ENCODE results near the gene BBX.

Gene BBX

DNA sequence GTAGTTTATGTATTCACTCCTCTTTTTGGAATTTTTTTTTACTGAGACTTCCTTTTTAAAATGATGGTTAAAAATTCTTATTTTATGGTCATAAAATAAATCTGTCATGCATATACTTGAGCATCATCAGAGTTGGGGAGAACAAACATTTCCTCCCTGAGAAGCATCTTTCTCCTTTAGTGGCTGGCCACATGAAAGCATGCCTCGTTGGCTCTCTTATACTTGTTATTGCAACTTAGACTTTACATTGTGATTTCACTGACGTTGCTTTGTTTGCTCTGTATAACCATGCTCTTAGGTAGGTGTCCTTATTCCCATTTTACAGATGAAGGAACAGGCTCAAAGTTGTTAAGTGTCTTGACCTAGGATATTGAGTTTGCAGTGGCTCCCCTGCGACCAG lies 18.1 kb downstream of the BBX start:
- TF ChIP-seq, protein P1, sequence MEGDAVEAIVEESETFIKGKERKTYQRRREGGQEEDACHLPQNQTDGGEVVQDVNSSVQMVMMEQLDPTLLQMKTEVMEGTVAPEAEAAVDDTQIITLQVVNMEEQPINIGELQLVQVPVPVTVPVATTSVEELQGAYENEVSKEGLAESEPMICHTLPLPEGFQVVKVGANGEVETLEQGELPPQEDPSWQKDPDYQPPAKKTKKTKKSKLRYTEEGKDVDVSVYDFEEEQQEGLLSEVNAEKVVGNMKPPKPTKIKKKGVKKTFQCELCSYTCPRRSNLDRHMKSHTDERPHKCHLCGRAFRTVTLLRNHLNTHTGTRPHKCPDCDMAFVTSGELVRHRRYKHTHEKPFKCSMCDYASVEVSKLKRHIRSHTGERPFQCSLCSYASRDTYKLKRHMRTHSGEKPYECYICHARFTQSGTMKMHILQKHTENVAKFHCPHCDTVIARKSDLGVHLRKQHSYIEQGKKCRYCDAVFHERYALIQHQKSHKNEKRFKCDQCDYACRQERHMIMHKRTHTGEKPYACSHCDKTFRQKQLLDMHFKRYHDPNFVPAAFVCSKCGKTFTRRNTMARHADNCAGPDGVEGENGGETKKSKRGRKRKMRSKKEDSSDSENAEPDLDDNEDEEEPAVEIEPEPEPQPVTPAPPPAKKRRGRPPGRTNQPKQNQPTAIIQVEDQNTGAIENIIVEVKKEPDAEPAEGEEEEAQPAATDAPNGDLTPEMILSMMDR (IDR thresholded peaks at IDR 0.05; ENCODE audit: extremely low read depth, missing control alignments) = no peak
- no peak for DNase-seq (ENCODE audit: low spot score)

DNA sequence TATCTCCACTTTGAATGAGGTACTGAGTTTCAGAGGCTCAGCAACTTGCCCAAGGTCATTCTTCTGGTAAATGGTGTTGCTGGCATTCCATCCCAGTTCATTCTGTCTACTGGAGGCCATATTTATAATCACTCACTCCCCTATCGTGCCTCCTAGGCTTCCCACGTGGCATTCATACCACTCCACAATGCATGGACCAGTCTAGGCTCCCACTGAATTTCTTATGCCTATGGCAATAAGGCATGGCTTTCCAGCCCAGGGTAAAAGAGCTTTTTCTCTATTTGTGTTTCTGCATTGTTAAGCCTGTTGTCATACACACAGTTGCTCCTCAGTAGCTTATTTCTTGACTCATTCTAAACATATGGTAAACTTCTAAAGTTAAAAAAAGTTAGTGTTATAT lies 19.9 kb downstream of the BBX start:
- no peak for DNase-seq (ENCODE audit: low spot score)
- TF ChIP-seq, protein P1 (IDR thresholded peaks at IDR 0.05; ENCODE audit: extremely low read depth, missing control alignments) = no peak

DNA sequence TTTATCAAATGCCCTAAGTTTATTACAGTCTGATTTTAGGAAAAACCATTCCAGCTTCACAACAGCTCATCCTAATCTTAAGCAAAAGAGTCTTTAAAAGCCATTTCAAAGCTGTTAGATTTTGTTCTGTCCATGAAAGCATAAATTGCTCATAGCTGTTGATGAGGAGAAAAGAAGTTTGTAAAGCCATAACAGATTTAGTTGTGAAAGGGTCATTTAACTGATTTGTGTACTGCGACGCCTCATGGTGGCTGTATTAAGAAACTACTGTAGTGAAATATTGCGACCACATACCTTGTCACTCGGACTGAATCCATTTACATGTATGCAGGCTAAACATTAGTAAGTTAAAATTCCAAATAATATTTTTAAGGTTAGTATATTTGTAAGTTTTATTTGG lies 20.9 kb downstream of the BBX start:
- DNase-seq (ENCODE audit: low spot score) = no peak
- TF ChIP-seq, protein P1 (IDR thresholded peaks at IDR 0.05; ENCODE audit: extremely low read depth, missing control alignments) = peak; percentile 9

DNA sequence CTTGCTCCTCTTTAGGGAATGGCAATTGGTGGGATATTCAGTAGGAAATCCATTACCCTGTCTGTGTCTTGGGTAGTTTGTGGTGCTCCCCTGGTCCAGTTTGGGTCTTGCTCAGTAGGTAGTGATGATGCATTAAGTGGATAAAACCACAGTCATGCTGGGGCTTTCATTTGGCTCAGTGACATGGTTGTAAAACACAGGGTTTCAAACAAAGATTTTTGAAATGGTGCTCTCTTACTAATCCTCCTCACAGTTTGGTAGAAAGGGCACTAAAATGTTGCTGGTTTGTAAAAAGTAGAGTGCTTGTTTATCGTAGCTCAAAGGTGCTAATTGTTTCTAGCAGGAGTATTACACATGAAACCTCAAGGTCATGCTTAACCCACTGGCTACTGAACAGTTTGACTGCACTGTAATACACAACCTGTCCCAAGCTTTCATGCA lies 22.9 kb downstream of the BBX start:
- DNase-seq (ENCODE audit: low spot score) = no peak
- TF ChIP-seq, protein P1 (IDR thresholded peaks at IDR 0.05; ENCODE audit: extremely low read depth, missing control alignments) = no peak

DNA sequence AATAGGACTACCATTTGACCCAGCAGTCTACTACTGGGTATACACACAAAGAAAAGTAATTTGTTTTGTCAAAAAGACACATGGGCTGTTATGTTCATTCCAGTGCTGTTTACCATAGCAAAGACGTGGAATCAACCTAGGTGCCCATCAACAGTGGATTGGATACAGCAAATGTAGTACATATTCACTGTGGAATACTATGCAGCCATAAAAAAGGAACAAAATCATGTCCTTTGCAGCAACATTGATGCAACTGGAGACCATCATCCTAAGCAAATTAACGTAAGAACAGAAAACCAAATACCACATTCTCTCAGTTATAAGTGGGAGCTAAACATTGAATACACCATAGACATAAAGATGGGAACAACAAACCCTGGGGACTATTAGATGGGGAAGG lies 25.8 kb downstream of the BBX start:
- DNase-seq (ENCODE audit: low spot score) = no peak
- TF ChIP-seq, protein P1 (IDR thresholded peaks at IDR 0.05; ENCODE audit: extremely low read depth, missing control alignments) = no peak

DNA sequence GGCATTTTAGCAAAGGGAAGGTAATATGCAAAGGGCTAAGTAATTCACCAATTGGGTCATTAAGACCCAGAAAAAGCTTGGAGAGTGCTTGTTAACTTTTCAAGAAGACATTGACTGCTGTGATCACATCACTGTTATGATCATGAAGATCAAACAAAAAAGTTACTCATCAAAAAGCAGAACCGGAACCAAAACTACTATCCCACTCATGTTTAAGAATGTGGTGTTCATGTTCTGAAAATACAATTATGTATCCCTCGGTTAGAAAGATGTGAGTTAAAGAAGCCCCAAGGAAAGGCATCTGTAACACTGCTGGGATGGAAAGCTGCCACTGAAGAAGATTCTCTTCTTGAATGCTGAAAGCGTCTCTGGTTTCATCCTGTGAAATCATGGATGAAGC lies 32.6 kb downstream of the BBX start:
- TF ChIP-seq, protein P1 (IDR thresholded peaks at IDR 0.05; ENCODE audit: extremely low read depth, missing control alignments) = no peak
- no peak for DNase-seq (ENCODE audit: low spot score)

DNA sequence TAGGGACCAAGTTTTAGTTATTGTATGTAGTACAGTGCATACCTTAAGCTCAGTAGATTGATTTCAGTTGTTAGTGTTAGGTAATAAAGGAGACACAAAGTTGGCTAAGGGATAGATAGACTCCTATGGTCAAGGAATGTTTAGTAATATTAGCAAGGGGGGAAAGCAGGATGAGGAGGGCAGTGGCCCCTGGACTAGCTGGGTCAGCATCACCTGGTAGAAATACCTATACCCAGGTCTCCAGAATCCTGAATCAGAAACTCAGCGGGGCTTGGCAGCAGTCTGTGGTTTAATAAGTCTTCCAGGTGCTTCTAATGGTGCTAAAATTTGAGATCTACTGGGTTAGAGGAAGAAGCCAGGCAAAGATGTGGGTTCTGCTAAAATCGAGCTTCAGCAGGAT lies 35.0 kb downstream of the BBX start:
- DNase-seq (ENCODE audit: low spot score) = no peak
- TF ChIP-seq, protein P1 (IDR thresholded peaks at IDR 0.05; ENCODE audit: extremely low read depth, missing control alignments) = no peak
